Fibroblast of the aortic adventitia (primary cell): Measurements from ENCODE around the gene TDRD6. TPM values are rescaled to one million over a fixed set of nuclear protein-coding genes. Genes with fewer than 3 reads are reported as not detected.

ENCODE experiments used
- DNase-seq: peaks from one replicate; pipeline ENCODE4 v3.0.0-alpha.2; 2010; ENCODE audit warnings: low read depth
- H3K4me3 ChIP-seq: 2 replicates; pipeline ENCODE4 v1.5.1; 2011; ENCODE audit warnings: low read depth, mild to moderate bottlenecking, control low read depth, low read length, moderate library complexity
- CTCF ChIP-seq: IDR thresholded peaks from 2 replicates; pipeline ENCODE4 v1.5.1; 2011; ENCODE audit warnings: mild to moderate bottlenecking, low read length, control low read depth, inconsistent platforms; ENCODE audit not compliant: insufficient read depth
- total RNA-seq: library from RNA; depleted of rRNA; stranded (reverse); fragments of >200 nt; gene quantifications from 2 replicates; pipeline ENCODE4 v1.2.3, GENCODE V29; 2012; ENCODE audit warnings: low replicate concordance

The TDRD6 gene
- total RNA-seq, 1 donor: 0.18 TPM

- no peak for DNase-seq
- H3K4me3 ChIP-seq: no peak overlapping the region
- peak; percentile 17 for TF ChIP-seq CTCF
These were observed 10.4 kb upstream of the TDRD6 start for GRCh38 chr6:46677314-46677654.

- DNase-seq: peak; percentile 79
- TF ChIP-seq CTCF: no peak
These were observed 2.9 kb upstream of the TDRD6 start for GRCh38 chr6:46684771-46685170.

GRCh38 chr6:46688117-46688965 lies 656 bp downstream of the TDRD6 start:
- H3K4me3 ChIP-seq: no peak overlapping the region
- DNase-seq: no peak
- TF ChIP-seq CTCF: no peak

More at GRCh38 chr6:46684771-46685170, 2.9 kb upstream of the TDRD6 start:
- H3K4me3 ChIP-seq: no peak overlapping the region

- no peak for DNase-seq
- no peak for TF ChIP-seq CTCF
- H3K4me3 ChIP-seq: no peak overlapping the region
These were observed 1.3 kb downstream of the TDRD6 start for GRCh38 chr6:46688966-46689335.

GRCh38 chr6:46689657-46690056 lies 2.0 kb downstream of the TDRD6 start:
- no peak for DNase-seq
- no peak overlapping the region for H3K4me3 ChIP-seq
- TF ChIP-seq CTCF: no peak

- no peak for DNase-seq
- no peak overlapping the region for H3K4me3 ChIP-seq
- TF ChIP-seq CTCF: no peak
These were observed 2.6 kb downstream of the TDRD6 start for GRCh38 chr6:46690141-46690755.
